MCF 10A (cell line): ENCODE measurements around the gene MOCOS. TPM values are rescaled to one million over a fixed set of nuclear protein-coding genes. Genes with fewer than 3 reads are reported as not detected.

Experiments
- BruUV-seq: library from RNA; stranded (reverse); fragments of 400-500 nt; replicated peaks from 2 replicates; lab custom pipeline; 2021; lab: Mats Ljungman, UMichigan
- CTCF ChIA-PET: fragments of 300-600 bp; sonication (Branson Sonifier 250); formaldehyde crosslinking; extraction: SDS; loops from one replicate; lab custom pipeline; 2021; ENCODE audit warnings: antibody characterized with exemption, inconsistent platforms; lab: Yijun Ruan, JAX
- POLR2A ChIA-PET: fragments of 300-600, 350-650 bp; sonication (Branson Sonifier 250); formaldehyde crosslinking; extraction: SDS; loops from one replicate; lab custom pipeline; 2020; ENCODE audit warnings: antibody characterized with exemption, inconsistent platforms; lab: Yijun Ruan, JAX
- DNase-seq: peaks from one replicate; pipeline ENCODE4 v3.0.0-alpha.2; 2018; ENCODE audit not compliant: unreplicated experiment
- H3K27ac Mint-ChIP-seq: one replicate; pipeline ENCODE4 v1.8.0; 2022; ENCODE audit warnings: mild to moderate bottlenecking, low read depth, mixed read lengths; ENCODE audit not compliant: unreplicated experiment
- H3K27me3 Mint-ChIP-seq: one replicate; pipeline ENCODE4 v1.8.0; 2022; ENCODE audit warnings: mixed read lengths; ENCODE audit not compliant: insufficient read depth, unreplicated experiment
- H3K36me3 Mint-ChIP-seq: one replicate; pipeline ENCODE4 v1.8.0; 2022; ENCODE audit warnings: mild to moderate bottlenecking, moderate library complexity, mixed read lengths; ENCODE audit not compliant: insufficient read depth, unreplicated experiment
- H3K4me1 Mint-ChIP-seq: one replicate; pipeline ENCODE4 v1.8.0; 2022; ENCODE audit warnings: mixed read lengths; ENCODE audit not compliant: insufficient read depth, unreplicated experiment
- H3K4me3 Mint-ChIP-seq: one replicate; pipeline ENCODE4 v1.8.0; 2022; ENCODE audit warnings: mild to moderate bottlenecking, moderate library complexity, mixed read lengths; ENCODE audit not compliant: unreplicated experiment
- H3K9me3 Mint-ChIP-seq: one replicate; pipeline ENCODE4 v1.8.0; 2022; ENCODE audit warnings: mixed read lengths; ENCODE audit not compliant: unreplicated experiment
- CTCF ChIP-seq: fragments of 200-600 bp; IDR thresholded peaks from one replicate; pipeline ENCODE4 v1.8.0; 2022; ENCODE audit warnings: antibody characterized with exemption, mild to moderate bottlenecking; ENCODE audit not compliant: unreplicated experiment
- intact Hi-C: fragments of 100-400 bp; cut with micrococcal nuclease; formaldehyde crosslinking; loops from 2 replicates; pipeline ENCODE4 v1.14.1; 2022
- total RNA-seq: library from RNA; stranded (reverse); gene quantifications from 2 replicates; pipeline ENCODE4 v1.2.3, GENCODE V29; 2022

MOCOS gene
- total RNA-seq, 1 experiment from 2014 or later, result 81.1 TPM

- ChIA-PET CTCF (no interaction called here), POLR2A (interaction anchor here (0.6 kb wide), 1 partner anchor 34 kb away, joined by 3 read pairs; no protein-coding TSS in a partner anchor)
- no peak for DNase-seq
- H3K4me1 Mint-ChIP-seq, result peaks cover 2% of the 10 kb centered on the region
- no peak overlapping the region for H3K27ac Mint-ChIP-seq
- no peak for TF ChIP-seq CTCF
- no TSS peak for BruUV-seq
- H3K36me3 Mint-ChIP-seq, result peaks cover 94% of the 10 kb centered on the region
- peaks cover 14% of the 10 kb centered on the region for H3K9me3 Mint-ChIP-seq
- H3K4me3 Mint-ChIP-seq, result no peak overlapping the region
- intact Hi-C loops, result no loop called here
- no peaks in the 10 kb centered on the region for H3K27me3 Mint-ChIP-seq
Observed at GRCh38 chr18:36249392-36249791, 62.1 kb downstream of the MOCOS start.

- intact Hi-C loops, result no loop called here
- peaks cover 14% of the 10 kb centered on the region for H3K9me3 Mint-ChIP-seq
- no peak for DNase-seq
- H3K27me3 Mint-ChIP-seq, result no peaks in the 10 kb centered on the region
- BruUV-seq, result no TSS peak
- ChIA-PET POLR2A (interaction anchor here (0.6 kb wide), 1 partner anchor 11 kb away, joined by 3 read pairs; no protein-coding TSS in a partner anchor), CTCF (interaction anchor here (1.2 kb wide), 1 partner anchor 31 kb away, joined by 3 read pairs; no protein-coding TSS in a partner anchor)
- peaks cover 92% of the 10 kb centered on the region for H3K36me3 Mint-ChIP-seq
- no peak overlapping the region for H3K27ac Mint-ChIP-seq
- H3K4me1 Mint-ChIP-seq, result no peaks in the 10 kb centered on the region
- no peak for TF ChIP-seq CTCF
- no peak overlapping the region for H3K4me3 Mint-ChIP-seq
Observed at GRCh38 chr18:36250827-36251226, 63.5 kb downstream of the MOCOS start.

- POLR2A ChIA-PET, result no interaction called here
- CTCF ChIA-PET, result interaction anchor here (1.0 kb wide), 1 partner anchor 9 kb away, joined by 6 read pairs; no protein-coding TSS in a partner anchor
- H3K9me3 Mint-ChIP-seq, result no peaks in the 10 kb centered on the region
- H3K4me3 Mint-ChIP-seq, result no peak overlapping the region
- no peak overlapping the region for H3K27ac Mint-ChIP-seq
- no peaks in the 10 kb centered on the region for H3K27me3 Mint-ChIP-seq
- H3K36me3 Mint-ChIP-seq, result peaks cover 91% of the 10 kb centered on the region
- H3K4me1 Mint-ChIP-seq, result no peaks in the 10 kb centered on the region
- no peak for DNase-seq
- TF ChIP-seq CTCF, result no peak
- no TSS peak for BruUV-seq
- intact Hi-C loops, result no loop called here
Observed at GRCh38 chr18:36255072-36255698, 67.9 kb downstream of the MOCOS start.

GRCh38 chr18:36256094-36256493, 68.8 kb downstream of the MOCOS start:
- Mint-ChIP-seq H3K27ac (no peak overlapping the region), H3K9me3 (no peaks in the 10 kb centered on the region), H3K4me1 (no peaks in the 10 kb centered on the region), H3K27me3 (no peaks in the 10 kb centered on the region), H3K4me3 (no peak overlapping the region), H3K36me3 (peaks cover 92% of the 10 kb centered on the region)
- CTCF ChIA-PET, result interaction anchor here (0.7 kb wide), 1 partner anchor 41 kb away, joined by 3 read pairs; no protein-coding TSS in a partner anchor
- no peak for TF ChIP-seq CTCF
- intact Hi-C loops, result no loop called here
- POLR2A ChIA-PET, result no interaction called here
- BruUV-seq, result no TSS peak
- DNase-seq, result no peak
